Uterus (tissue), 2 donors: ENCODE measurements around the gene STIM1.

Experiments
- CTCF ChIP-seq, 4 experiments: fragments of 200-600 bp in 2 of 4; fragments of 450-650 bp in 2 of 4; sonication (generic) in 2 of 4; IDR thresholded peaks; one replicate each; pipeline ENCODE4 v1.5.1; 2016 to 2019; ENCODE audit warnings: antibody characterized with exemption in 4 of 4, mild to moderate bottlenecking in 2 of 4, moderate library complexity in 1 of 4
- POLR2A ChIP-seq, 2 donors: fragments of 450-650 bp; IDR thresholded peaks; one replicate each; pipeline ENCODE4 v1.6.1; 2016; ENCODE audit warnings: antibody characterized with exemption in 2 of 2, mild to moderate bottlenecking in 1 of 2, moderate library complexity in 1 of 2

DNA sequence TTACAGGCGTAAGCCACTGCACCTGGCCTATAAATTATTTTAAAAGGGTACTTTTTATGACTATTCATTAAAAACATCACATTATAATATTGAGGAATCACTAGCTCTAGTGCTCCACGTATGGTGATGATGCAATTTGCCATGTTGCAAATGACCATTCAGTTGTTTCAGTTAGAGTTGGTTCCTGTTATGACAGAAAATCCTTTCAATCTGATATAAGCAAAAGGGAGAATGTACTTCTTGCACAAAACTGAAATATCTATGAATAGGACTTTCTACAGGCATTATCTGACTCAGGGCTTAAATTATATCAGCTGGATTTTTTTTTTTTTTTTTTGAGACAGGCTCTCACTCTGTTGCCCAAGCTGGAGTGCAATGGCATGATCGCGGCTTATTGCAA lies 193.5 kb downstream of the STIM1 start:
- TF ChIP-seq POLR2A (IDR thresholded peaks at IDR 0.05) (no peak), CTCF (IDR thresholded peaks at IDR 0.05) (no peak)
